Body of pancreas (tissue), 4 donors: ENCODE measurements around the gene SYNPR. TPM values are rescaled to one million over a fixed set of nuclear protein-coding genes. Genes with fewer than 3 reads are reported as not detected.

Experiments used
- ATAC-seq: fragments of 150-250 bp; one replicate; pipeline ENCODE4 v1.9.1; 2016
- DNase-seq, 4 donors: peaks; one replicate each; pipeline ENCODE4 v3.0.0-alpha.2; 2019
- H3K27ac ChIP-seq, 4 donors: fragments of 200-600 bp; sonication (generic); 1 replicate in 3 of 4; 2 replicates in 1 of 4; pipeline versions ENCODE4 v1.5.1 to v1.6.1; 2016 to 2019; ENCODE audit warnings: mild to moderate bottlenecking in 1 of 4, mixed read lengths in 1 of 4, moderate library complexity in 1 of 4
- H3K27me3 ChIP-seq, 2 donors: fragments of 200-600 bp; sonication (generic); one replicate each; pipeline ENCODE4 v1.6.0; 2016; ENCODE audit warnings: mild to moderate bottlenecking in 1 of 2
- H3K36me3 ChIP-seq, 2 donors: fragments of 200-600 bp; sonication (generic); replicated peaks in 1 of 2; 2 replicates each; pipeline ENCODE4 v1.5.1; 2016; ENCODE audit warnings: low read depth in 2 of 2; ENCODE audit not compliant: insufficient read depth in 1 of 2
- H3K4me1 ChIP-seq: fragments of 200-600 bp; sonication (generic); one replicate; pipeline ENCODE4 v1.6.0; 2016
- H3K4me3 ChIP-seq, 2 donors: fragments of 200-600 bp; sonication (generic); 1 replicate in 1 of 2; 2 replicates in 1 of 2; pipeline ENCODE4 v1.5.1; 2016 to 2019
- H3K9me3 ChIP-seq, 3 donors: fragments of 200-600 bp; sonication (generic); 1 replicate in 2 of 3; 2 replicates in 1 of 3; pipeline ENCODE4 v1.5.1; 2016
- POLR2A ChIP-seq, 3 donors: fragments of 450-650 bp; IDR thresholded peaks; one replicate each; pipeline ENCODE4 v1.6.1; 2016; ENCODE audit warnings: antibody characterized with exemption in 3 of 3, mild to moderate bottlenecking in 2 of 3
- WGBS, 2 donors: methylation state at CpG; one replicate each; pipeline ENCODE4 v1.1.5; 2017; 5-methylcytosine and 5-hydroxymethylcytosine counted together
- intact Hi-C: fragments of 100-400 bp; cut with DNase I; formaldehyde crosslinking; loops from one replicate; pipeline ENCODE4 v1.15.1; 2023
- total RNA-seq, 2 donors: library from RNA; depleted of rRNA; stranded (reverse); fragments of >200 nt; gene quantifications; one replicate each; pipeline ENCODE4 v1.1.0, GENCODE V29; 2016
- TF ChIP-seq, protein P1 (sequence below), 7 experiments: fragments of 450-650 bp in 4 of 7; fragments of 200-600 bp in 3 of 7; sonication (generic) in 3 of 7; IDR thresholded peaks; one replicate each; pipeline ENCODE4 v1.5.1; 2016 to 2019; ENCODE audit warnings: antibody characterized with exemption in 7 of 7

The SYNPR gene
- total RNA-seq, 2 donors from 2014 or later: 0.52 TPM; not detected in 1

DNA sequence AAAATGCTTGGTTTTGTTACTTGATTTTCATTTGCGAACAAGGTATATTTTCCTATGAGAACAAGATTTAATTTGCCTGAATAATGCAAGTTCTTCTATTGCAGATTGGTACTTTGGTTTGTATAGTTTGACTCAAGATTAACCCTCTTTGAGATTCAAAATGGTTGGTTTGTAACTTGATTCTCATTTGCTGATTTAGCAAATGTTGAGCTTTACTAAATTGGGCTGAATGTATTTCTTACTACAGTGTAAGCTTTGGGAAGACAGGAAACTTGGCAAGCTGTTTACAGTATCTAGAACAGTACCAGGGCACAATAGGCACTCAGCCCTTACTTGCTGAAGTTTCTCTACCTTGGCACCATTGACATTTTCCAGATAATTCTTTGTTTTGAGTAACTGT lies 3.7 kb upstream of the SYNPR start:
- Histone ChIP-seq H3K4me3 (no peak overlapping the region), H3K27me3 (peaks cover 0 to 15% of the 10 kb centered on the region in 2 donors), H3K9me3 (no peaks in the 10 kb centered on the region), H3K36me3 (no peaks in the 10 kb centered on the region), H3K4me1 (peaks cover 15% of the 10 kb centered on the region), H3K27ac (no peak overlapping the region)
- 91 to 97% methylated on average over 1 of the region's 1 CpG for WGBS, 2 donors
- ATAC-seq (no peak), DNase-seq (no peak)
- no peak for TF ChIP-seq POLR2A (IDR thresholded peaks at IDR 0.05)
- TF ChIP-seq, protein P1, sequence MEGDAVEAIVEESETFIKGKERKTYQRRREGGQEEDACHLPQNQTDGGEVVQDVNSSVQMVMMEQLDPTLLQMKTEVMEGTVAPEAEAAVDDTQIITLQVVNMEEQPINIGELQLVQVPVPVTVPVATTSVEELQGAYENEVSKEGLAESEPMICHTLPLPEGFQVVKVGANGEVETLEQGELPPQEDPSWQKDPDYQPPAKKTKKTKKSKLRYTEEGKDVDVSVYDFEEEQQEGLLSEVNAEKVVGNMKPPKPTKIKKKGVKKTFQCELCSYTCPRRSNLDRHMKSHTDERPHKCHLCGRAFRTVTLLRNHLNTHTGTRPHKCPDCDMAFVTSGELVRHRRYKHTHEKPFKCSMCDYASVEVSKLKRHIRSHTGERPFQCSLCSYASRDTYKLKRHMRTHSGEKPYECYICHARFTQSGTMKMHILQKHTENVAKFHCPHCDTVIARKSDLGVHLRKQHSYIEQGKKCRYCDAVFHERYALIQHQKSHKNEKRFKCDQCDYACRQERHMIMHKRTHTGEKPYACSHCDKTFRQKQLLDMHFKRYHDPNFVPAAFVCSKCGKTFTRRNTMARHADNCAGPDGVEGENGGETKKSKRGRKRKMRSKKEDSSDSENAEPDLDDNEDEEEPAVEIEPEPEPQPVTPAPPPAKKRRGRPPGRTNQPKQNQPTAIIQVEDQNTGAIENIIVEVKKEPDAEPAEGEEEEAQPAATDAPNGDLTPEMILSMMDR (IDR thresholded peaks at IDR 0.05): no peak
- intact Hi-C loops: no loop called here

DNA sequence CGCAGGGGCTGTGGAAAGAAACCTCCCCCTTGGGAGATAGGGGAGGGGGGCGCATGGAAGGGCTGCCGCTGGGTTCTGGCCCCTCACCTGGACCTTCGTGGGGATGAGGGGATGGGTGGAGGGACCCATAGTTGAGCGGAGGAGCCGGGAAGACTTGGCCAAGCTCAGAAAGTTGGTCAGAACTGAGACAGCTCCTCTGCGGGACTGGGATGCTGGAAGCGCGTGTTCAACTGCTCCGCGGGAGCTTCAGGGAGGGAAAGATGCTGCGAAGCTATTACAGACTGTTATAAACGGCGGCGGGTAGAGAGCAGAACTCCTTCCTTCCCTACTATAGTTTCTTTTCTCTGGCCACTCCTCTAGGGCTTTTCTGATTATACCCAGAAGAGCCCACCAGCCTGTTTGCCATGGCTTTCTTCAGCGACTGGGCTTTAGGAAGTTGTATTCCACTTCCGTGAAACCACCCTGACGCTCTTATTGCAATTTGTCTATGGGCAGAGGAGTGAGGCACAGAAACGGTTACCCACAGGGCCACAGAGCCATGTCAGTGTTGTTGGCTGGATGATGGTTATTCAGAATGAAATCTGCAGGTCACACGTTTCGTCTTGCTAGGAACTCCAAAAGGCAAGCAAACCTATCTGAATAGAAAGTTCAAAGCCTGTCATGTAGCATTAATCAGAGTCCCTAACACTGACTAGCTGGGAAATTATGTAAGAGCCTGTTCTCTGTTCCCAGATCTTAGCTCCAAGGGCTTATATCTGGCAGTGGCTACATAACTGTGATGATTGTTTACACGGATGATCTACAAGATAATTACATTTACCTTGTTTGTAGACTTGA lies 1.1 kb downstream of the SYNPR start:
- Histone ChIP-seq H3K27ac (no peak overlapping the region), H3K27me3 (peaks cover 0 to 16% of the 10 kb centered on the region in 2 donors), H3K36me3 (no peaks in the 10 kb centered on the region), H3K9me3 (no peaks in the 10 kb centered on the region), H3K4me3 (no peak overlapping the region), H3K4me1 (peaks cover 20% of the 10 kb centered on the region)
- DNase-seq (no peak), ATAC-seq (no peak)
- intact Hi-C loops: no loop called here
- TF ChIP-seq, protein P1 (IDR thresholded peaks at IDR 0.05): no peak
- TF ChIP-seq POLR2A (IDR thresholded peaks at IDR 0.05): no peak
- WGBS, 2 donors: 4 to 6% methylated on average over 21 to 22 of the region's 22 CpGs

DNA sequence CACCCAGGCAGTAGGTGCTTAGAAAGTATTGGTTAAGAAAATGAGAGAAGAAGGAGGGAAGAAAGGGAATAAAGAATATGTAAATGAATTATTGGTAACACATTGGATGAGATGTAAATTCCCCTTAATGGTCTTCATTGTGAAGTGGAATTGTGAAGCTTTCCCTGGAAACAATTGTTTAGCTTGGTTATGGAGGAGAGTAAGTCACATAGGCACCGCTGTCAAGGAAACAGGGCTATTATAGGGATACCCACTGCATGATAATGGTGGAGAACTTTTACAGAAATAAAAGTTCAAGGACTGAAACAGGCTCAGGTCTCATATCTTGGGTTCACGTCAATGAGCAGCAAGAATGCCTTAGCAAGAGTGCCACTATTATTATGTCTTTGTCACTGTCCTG lies 9.5 kb downstream of the SYNPR start:
- DNase-seq: no peak
- H3K36me3 ChIP-seq: no peaks in the 10 kb centered on the region
- no peak overlapping the region for H3K27ac ChIP-seq
- no peaks in the 10 kb centered on the region for H3K27me3 ChIP-seq
- intact Hi-C loops: no loop called here
- H3K4me1 ChIP-seq: no peaks in the 10 kb centered on the region
- ATAC-seq: no peak
- WGBS, 2 donors: 87 to 92% methylated on average over 2 of the region's 2 CpGs
- no peaks in the 10 kb centered on the region for H3K9me3 ChIP-seq
- no peak for TF ChIP-seq POLR2A (IDR thresholded peaks at IDR 0.05)
- TF ChIP-seq, protein P1 (IDR thresholded peaks at IDR 0.05): no peak
- no peak overlapping the region for H3K4me3 ChIP-seq

DNA sequence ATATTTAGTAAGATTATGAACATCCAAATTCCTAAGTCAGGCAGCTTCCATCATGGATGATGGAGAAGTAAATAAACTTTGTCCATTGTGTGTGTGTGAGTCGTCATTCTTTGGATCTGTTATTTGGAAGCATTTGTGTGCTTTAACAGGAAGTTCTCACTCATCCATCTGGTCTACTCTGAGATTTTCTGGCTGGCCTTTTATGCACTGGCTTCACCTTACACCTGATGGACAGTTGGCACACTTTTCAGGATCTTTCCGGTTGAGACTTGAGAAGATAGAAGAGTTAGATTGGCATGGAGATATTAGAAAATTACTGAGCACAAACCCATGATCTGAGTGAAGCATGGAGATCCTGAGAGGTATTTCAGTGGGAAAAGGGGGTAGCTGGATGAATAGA lies 12.6 kb downstream of the SYNPR start:
- DNase-seq (no peak), ATAC-seq (no peak)
- no peaks in the 10 kb centered on the region for H3K9me3 ChIP-seq
- peaks cover 1% of the 10 kb centered on the region for H3K4me1 ChIP-seq
- no peak overlapping the region for H3K4me3 ChIP-seq
- no peak overlapping the region for H3K27ac ChIP-seq
- TF ChIP-seq, protein P1 (IDR thresholded peaks at IDR 0.05): no peak
- no peak for TF ChIP-seq POLR2A (IDR thresholded peaks at IDR 0.05)
- intact Hi-C loops: no loop called here
- no peaks in the 10 kb centered on the region for H3K27me3 ChIP-seq
- 43 to 63% methylated on average over 2 of the region's 2 CpGs for WGBS, 2 donors
- H3K36me3 ChIP-seq: no peaks in the 10 kb centered on the region

DNA sequence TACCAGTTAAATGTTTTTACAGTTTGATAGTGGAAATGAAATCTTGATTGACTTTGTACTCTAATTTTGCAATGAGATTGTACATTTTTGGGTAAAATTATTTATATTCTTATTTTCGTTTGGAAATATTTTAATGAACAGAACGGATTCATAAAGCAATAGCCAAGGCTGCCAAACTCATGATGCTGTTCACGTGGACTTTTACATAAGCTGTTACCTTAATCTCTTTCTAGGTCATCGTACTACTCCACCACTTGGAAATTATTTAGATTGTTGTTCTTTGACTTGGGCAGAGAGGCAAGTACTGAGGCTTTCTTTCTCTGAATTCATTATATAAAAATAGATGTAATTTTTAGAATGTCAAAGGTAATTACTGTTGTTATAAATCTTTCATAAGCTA lies 16.2 kb downstream of the SYNPR start:
- H3K27ac ChIP-seq: no peak overlapping the region
- ATAC-seq: no peak
- no peaks in the 10 kb centered on the region for H3K27me3 ChIP-seq
- intact Hi-C loops: no loop called here
- H3K4me1 ChIP-seq: peaks cover 5% of the 10 kb centered on the region
- H3K36me3 ChIP-seq: no peaks in the 10 kb centered on the region
- no peak overlapping the region for H3K4me3 ChIP-seq
- no peak for DNase-seq
- no peaks in the 10 kb centered on the region for H3K9me3 ChIP-seq
- no peak for TF ChIP-seq POLR2A (IDR thresholded peaks at IDR 0.05)
- TF ChIP-seq, protein P1 (IDR thresholded peaks at IDR 0.05): no peak
- 78 to 81% methylated on average over 4 of the region's 4 CpGs for WGBS, 2 donors
